Ascending aorta (tissue), 2 donors: ENCODE data around the gene KCNMA1. TPM values are rescaled to one million over a fixed set of nuclear protein-coding genes. Genes with fewer than 3 reads are reported as not detected.

ENCODE experiments used
- DNase-seq, 2 donors: peaks; one replicate each; pipeline ENCODE4 v3.0.0-alpha.2; 2019; ENCODE audit warnings: low spot score in 2 of 2
- H3K27ac ChIP-seq, 2 donors: fragments of 200-600 bp; sonication (generic); one replicate each; pipeline ENCODE4 v1.5.1; 2016 to 2017; ENCODE audit warnings: mild to moderate bottlenecking in 1 of 2
- H3K27me3 ChIP-seq: fragments of 200-600 bp; sonication (generic); one replicate; pipeline ENCODE4 v1.5.1; 2017
- H3K36me3 ChIP-seq, 2 donors: fragments of 200-600 bp; sonication (generic); one replicate each; pipeline ENCODE4 v1.5.1; 2016
- H3K4me1 ChIP-seq, 2 donors: fragments of 200-600 bp; sonication (generic); one replicate each; pipeline ENCODE4 v1.5.1; 2016 to 2017; ENCODE audit warnings: mild to moderate bottlenecking in 1 of 2
- H3K4me3 ChIP-seq, 2 donors: fragments of 200-600 bp; sonication (generic); one replicate each; pipeline ENCODE4 v1.5.1; 2016 to 2017; ENCODE audit warnings: mild to moderate bottlenecking in 1 of 2
- H3K9me3 ChIP-seq, 2 donors: fragments of 200-600 bp; sonication (generic); one replicate each; pipeline ENCODE4 v1.5.1; 2016
- CTCF ChIP-seq, 3 experiments: fragments of 200-600 bp in 2 of 3; fragments of 450-650 bp in 1 of 3; sonication (generic) in 2 of 3; IDR thresholded peaks; one replicate each; pipeline ENCODE4 v1.5.1; 2016 to 2019; ENCODE audit warnings: antibody characterized with exemption in 3 of 3, mild to moderate bottlenecking in 1 of 3, moderate library complexity in 1 of 3
- intact Hi-C: fragments of 100-400 bp; cut with DNase I; formaldehyde crosslinking; loops from one replicate; pipeline ENCODE4 v1.15.1; 2023
- total RNA-seq: library from RNA; depleted of rRNA; stranded (reverse); fragments of >200 nt; gene quantifications from one replicate; pipeline ENCODE4 v1.1.0, GENCODE V29; 2016

The KCNMA1 gene
- total RNA-seq, 1 donor from 2014 or later, result 28.6 TPM

- DNase-seq, result no peak
- H3K27ac ChIP-seq, result no peak overlapping the region
- no peaks in the 10 kb centered on the region for H3K27me3 ChIP-seq
- H3K4me1 ChIP-seq, result peaks cover 10 to 33% of the 10 kb centered on the region in 2 donors
- TF ChIP-seq CTCF (IDR thresholded peaks at IDR 0.05), result no peak
- peaks cover 0 to 6% of the 10 kb centered on the region in 2 donors for H3K36me3 ChIP-seq
- H3K9me3 ChIP-seq, result no peaks in the 10 kb centered on the region
- H3K4me3 ChIP-seq, result no peak overlapping the region
- intact Hi-C loops, result no loop called here
These were observed 534.4 kb downstream of the KCNMA1 start for GRCh38 chr10:77103213-77103612.

- no peaks in the 10 kb centered on the region for H3K9me3 ChIP-seq
- peaks cover 0 to 6% of the 10 kb centered on the region in 2 donors for H3K36me3 ChIP-seq
- no peak for TF ChIP-seq CTCF (IDR thresholded peaks at IDR 0.05)
- intact Hi-C loops, result no loop called here
- no peak overlapping the region for H3K4me3 ChIP-seq
- H3K4me1 ChIP-seq, result peaks cover 2 to 24% of the 10 kb centered on the region in 2 donors
- H3K27ac ChIP-seq, result no peak overlapping the region
- H3K27me3 ChIP-seq, result no peaks in the 10 kb centered on the region
- DNase-seq, result no peak
These were observed 536.3 kb downstream of the KCNMA1 start for GRCh38 chr10:77101341-77101740.

- Histone ChIP-seq H3K27me3 (no peaks in the 10 kb centered on the region), H3K4me1 (peaks cover 0 to 4% of the 10 kb centered on the region in 2 donors), H3K36me3 (peaks cover 0 to 6% of the 10 kb centered on the region in 2 donors), H3K4me3 (no peak overlapping the region), H3K27ac (no peak overlapping the region), H3K9me3 (no peaks in the 10 kb centered on the region)
- DNase-seq, result no peak
- TF ChIP-seq CTCF (IDR thresholded peaks at IDR 0.05), result no peak
- intact Hi-C loops, result no loop called here
These were observed 538.5 kb downstream of the KCNMA1 start for GRCh38 chr10:77099136-77099535.

- no peak overlapping the region for H3K4me3 ChIP-seq
- TF ChIP-seq CTCF (IDR thresholded peaks at IDR 0.05), result no peak
- H3K9me3 ChIP-seq, result no peaks in the 10 kb centered on the region
- no peaks in the 10 kb centered on the region for H3K4me1 ChIP-seq
- H3K36me3 ChIP-seq, result peaks cover 0 to 6% of the 10 kb centered on the region in 2 donors
- H3K27me3 ChIP-seq, result no peaks in the 10 kb centered on the region
- no peak overlapping the region for H3K27ac ChIP-seq
- intact Hi-C loops, result no loop called here
- DNase-seq, result no peak
These were observed 540.0 kb downstream of the KCNMA1 start for GRCh38 chr10:77097625-77098024.

GRCh38 chr10:77093126-77093525 lies 544.5 kb downstream of the KCNMA1 start:
- Histone ChIP-seq H3K27me3 (no peaks in the 10 kb centered on the region), H3K9me3 (no peaks in the 10 kb centered on the region), H3K4me1 (no peaks in the 10 kb centered on the region), H3K36me3 (peaks cover 0 to 20% of the 10 kb centered on the region in 2 donors), H3K27ac (no peak overlapping the region), H3K4me3 (no peak overlapping the region)
- TF ChIP-seq CTCF (IDR thresholded peaks at IDR 0.05), result no peak
- no peak for DNase-seq
- intact Hi-C loops, result no loop called here

GRCh38 chr10:77091597-77092165 lies 545.9 kb downstream of the KCNMA1 start:
- Histone ChIP-seq H3K27me3 (no peaks in the 10 kb centered on the region), H3K36me3 (peaks cover 0 to 20% of the 10 kb centered on the region in 2 donors), H3K4me3 (no peak overlapping the region), H3K9me3 (no peaks in the 10 kb centered on the region), H3K4me1 (no peaks in the 10 kb centered on the region), H3K27ac (no peak overlapping the region)
- TF ChIP-seq CTCF (IDR thresholded peaks at IDR 0.05), result no peak
- no peak for DNase-seq
- intact Hi-C loops, result no loop called here
